Measurements from ENCODE around the gene FBXL14. TPM values are rescaled to one million over a fixed set of nuclear protein-coding genes. Genes with fewer than 3 reads are reported as not detected.

The FBXL14 gene
- total RNA-seq, 2 donors from 2014 or later = 21.3 to 28.7 TPM

DNA sequence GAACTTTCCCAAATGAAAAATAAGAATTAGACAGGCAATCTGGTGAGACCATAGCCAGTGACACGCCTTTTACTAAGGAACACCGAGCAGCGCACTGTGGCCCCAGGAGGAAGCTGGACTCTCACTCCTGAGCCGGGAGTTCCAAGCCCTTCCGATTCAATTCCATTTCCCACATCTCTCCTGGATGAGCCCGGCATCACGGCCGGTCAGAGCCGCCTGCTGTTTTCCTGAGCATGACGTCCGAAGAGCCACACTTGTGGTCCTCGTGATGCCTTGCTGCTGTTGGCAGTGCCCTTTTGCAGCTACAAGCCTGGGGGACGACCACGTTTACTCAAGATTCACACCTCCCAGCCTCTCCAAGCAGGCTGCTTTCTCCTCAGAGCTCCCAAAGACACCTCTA, 40.8 kb downstream of the FBXL14 start:
- Histone ChIP-seq H3K27me3 (replicated peaks; ENCODE audit: insufficient read depth) (no peaks in the 10 kb centered on the region), H3K4me3 (no peak overlapping the region), H3K4me1 (replicated peaks) (no peaks in the 10 kb centered on the region), H3K27ac (no peak overlapping the region), H3K36me3 (no peaks in the 10 kb centered on the region), H3K9me3 (no peaks in the 10 kb centered on the region)
- DNase-seq (ENCODE audit: low spot score) = no peak
- 78% methylated on average over 14 of the region's 14 CpGs for WGBS
- intact Hi-C loops (cut with DNase I) = no loop called here
- TF ChIP-seq CTCF (IDR thresholded peaks at IDR 0.05) (no peak), POLR2AphosphoS5 (IDR thresholded peaks at IDR 0.05) (no peak), POLR2A (IDR thresholded peaks at IDR 0.05) (no peak)

DNA sequence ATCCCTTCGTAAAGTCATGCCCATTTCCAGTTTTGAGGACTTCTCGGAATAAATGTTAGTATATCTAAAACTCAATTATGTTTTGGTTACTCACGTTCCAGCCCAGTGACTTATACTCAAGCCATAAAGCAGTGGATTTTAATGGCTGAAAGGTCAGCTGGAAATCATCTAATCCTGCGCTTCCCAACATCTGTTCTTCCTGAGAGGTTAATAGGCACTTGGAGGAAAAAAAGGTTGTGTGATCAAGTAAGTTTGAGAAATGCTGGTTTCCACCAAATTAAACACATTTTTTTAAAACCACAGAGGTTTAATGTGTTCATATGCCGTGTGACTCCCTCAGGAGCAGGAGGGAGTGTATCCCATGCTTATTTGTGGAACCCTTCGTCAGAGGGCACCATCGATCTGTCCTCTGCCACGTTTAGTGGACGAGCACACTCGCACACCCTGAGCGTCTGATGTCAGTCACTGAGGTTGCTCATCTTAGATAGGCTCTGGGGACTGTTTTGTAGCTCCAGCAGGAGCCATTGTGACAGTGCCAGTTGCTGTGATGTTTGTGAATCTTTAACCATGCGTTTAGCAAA, 41.4 kb downstream of the FBXL14 start:
- no peaks in the 10 kb centered on the region for H3K9me3 ChIP-seq
- 65% methylated on average over 12 of the region's 12 CpGs for WGBS
- intact Hi-C loops (cut with DNase I) = no loop called here
- TF ChIP-seq POLR2AphosphoS5 (IDR thresholded peaks at IDR 0.05) = no peak
- no peak for TF ChIP-seq POLR2A (IDR thresholded peaks at IDR 0.05)
- TF ChIP-seq CTCF (IDR thresholded peaks at IDR 0.05) = no peak
- no peaks in the 10 kb centered on the region for H3K4me1 ChIP-seq (replicated peaks)
- DNase-seq (ENCODE audit: low spot score) = no peak
- H3K27ac ChIP-seq = no peak overlapping the region
- no peaks in the 10 kb centered on the region for H3K27me3 ChIP-seq (replicated peaks; ENCODE audit: insufficient read depth)
- no peak overlapping the region for H3K4me3 ChIP-seq
- H3K36me3 ChIP-seq = no peaks in the 10 kb centered on the region

- Histone ChIP-seq H3K27me3 (replicated peaks; ENCODE audit: insufficient read depth) (no peaks in the 10 kb centered on the region), H3K9me3 (no peaks in the 10 kb centered on the region), H3K36me3 (no peaks in the 10 kb centered on the region), H3K4me1 (replicated peaks) (no peaks in the 10 kb centered on the region), H3K4me3 (no peak overlapping the region), H3K27ac (no peak overlapping the region)
- intact Hi-C loops (cut with DNase I) = no loop called here
- DNase-seq (ENCODE audit: low spot score) = no peak
- TF ChIP-seq CTCF (IDR thresholded peaks at IDR 0.05) (no peak), POLR2AphosphoS5 (IDR thresholded peaks at IDR 0.05) (no peak), POLR2A (IDR thresholded peaks at IDR 0.05) (no peak)
- WGBS = 89% methylated on average over 2 of the region's 2 CpGs
These were observed 42.2 kb downstream of the FBXL14 start for GRCh38 chr12:1552171-1552570.

DNA sequence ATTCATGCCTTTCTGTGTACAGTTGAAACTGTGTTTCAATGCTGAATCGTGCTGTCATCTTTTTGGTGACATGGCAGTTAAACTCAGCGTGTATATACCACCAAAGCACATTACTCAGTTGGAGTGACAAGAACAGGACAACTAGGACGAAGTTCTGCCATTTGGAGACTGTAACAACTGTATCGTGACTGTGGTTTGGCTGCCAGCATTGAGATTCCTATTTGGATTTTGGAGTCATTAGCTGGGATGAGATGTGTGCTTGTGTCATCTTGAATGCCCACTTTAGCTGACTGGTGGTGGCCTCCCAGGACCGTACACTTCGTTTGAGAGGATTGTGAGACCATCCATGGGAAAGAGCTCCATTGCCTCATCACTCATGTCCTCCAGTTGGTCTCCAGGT, 42.9 kb downstream of the FBXL14 start:
- Histone ChIP-seq H3K27ac (no peak overlapping the region), H3K4me1 (replicated peaks) (no peaks in the 10 kb centered on the region), H3K4me3 (no peak overlapping the region), H3K27me3 (replicated peaks; ENCODE audit: insufficient read depth) (no peaks in the 10 kb centered on the region), H3K36me3 (no peaks in the 10 kb centered on the region), H3K9me3 (no peaks in the 10 kb centered on the region)
- 97% methylated on average over 6 of the region's 6 CpGs for WGBS
- TF ChIP-seq POLR2A (IDR thresholded peaks at IDR 0.05) (no peak), CTCF (IDR thresholded peaks at IDR 0.05) (no peak), POLR2AphosphoS5 (IDR thresholded peaks at IDR 0.05) (no peak)
- no peak for DNase-seq (ENCODE audit: low spot score)
- intact Hi-C loops (cut with DNase I) = no loop called here

GRCh38 chr12:1546931-1547640, 47.3 kb downstream of the FBXL14 start:
- DNase-seq (ENCODE audit: low spot score) = no peak
- intact Hi-C loops (cut with DNase I) = no loop called here
- H3K27ac ChIP-seq = no peak overlapping the region

More at GRCh38 chr12:1546931-1547640, 47.3 kb downstream of the FBXL14 start:
- TF ChIP-seq POLR2AphosphoS5 (IDR thresholded peaks at IDR 0.05) = no peak
- no peak for TF ChIP-seq CTCF (IDR thresholded peaks at IDR 0.05)
- Histone ChIP-seq H3K36me3 (no peaks in the 10 kb centered on the region), H3K4me1 (replicated peaks) (no peaks in the 10 kb centered on the region), H3K27me3 (replicated peaks; ENCODE audit: insufficient read depth) (no peaks in the 10 kb centered on the region), H3K9me3 (no peaks in the 10 kb centered on the region), H3K4me3 (no peak overlapping the region)
- 87% methylated on average over 19 of the region's 19 CpGs for WGBS

All from prostate gland (tissue), 2 donors.